HepG2 (cell line): ENCODE results near the gene GNL2. TPM values are rescaled to one million over a fixed set of nuclear protein-coding genes. Genes with fewer than 3 reads are reported as not detected.
"Not testable (repeated sequence)": the region's sequence is repeated elsewhere in the genome, so short reads cannot be mapped to it uniquely, and the experiment has no call there.

Experiments
- CHD4 ChIP-seq: fragments of 200-600 bp; sonication (generic); IDR thresholded peaks from 2 replicates; pipeline ENCODE4 v1.7.0; 2017; ENCODE audit warnings: mild to moderate bottlenecking, low read length, borderline replicate concordance
- FOXO1 ChIP-seq: sonication (generic); formaldehyde crosslinking; IDR thresholded peaks from 2 replicates; pipeline ENCODE4 v1.4.0; 2020; ENCODE audit warnings: missing genetic modification reagents
- FOXP1 ChIP-seq, 2 experiments: fragments of 450-650 bp in 1 of 2; IDR thresholded peaks; 2 replicates each; pipeline ENCODE4 v1.6.1; 2017 to 2018; ENCODE audit warnings: antibody characterized with exemption in 1 of 2
- MED1 ChIP-seq: sonication (generic); formaldehyde crosslinking; IDR thresholded peaks from 2 replicates; pipeline ENCODE4 v1.4.0; 2020; ENCODE audit warnings: missing genetic modification reagents
- MEIS2 ChIP-seq: sonication (generic); formaldehyde crosslinking; IDR thresholded peaks from 2 replicates; pipeline ENCODE4 v1.9.0; 2021; ENCODE audit warnings: mild to moderate bottlenecking, missing genetic modification reagents
- NCOA2 ChIP-seq: sonication (generic); formaldehyde crosslinking; IDR thresholded peaks from 2 replicates; pipeline ENCODE4 v1.8.0; 2022; ENCODE audit warnings: inconsistent platforms
- NR2F1 ChIP-seq, 2 experiments: fragments of 450-650 bp in 1 of 2; formaldehyde crosslinking in 1 of 2; IDR thresholded peaks; 2 replicates each; pipeline versions ENCODE4 v1.5.0 to v1.6.1; 2016 to 2020; ENCODE audit warnings: mild to moderate bottlenecking in 1 of 2, missing compliant biosample characterization in 1 of 2, missing genetic modification reagents in 1 of 2, moderate library complexity in 1 of 2
- PITX1 ChIP-seq: sonication (generic); formaldehyde crosslinking; IDR thresholded peaks from 2 replicates; pipeline ENCODE4 v1.5.1; 2020; ENCODE audit warnings: mild to moderate bottlenecking, missing genetic modification reagents
- POGZ ChIP-seq: sonication (generic); formaldehyde crosslinking; IDR thresholded peaks from 2 replicates; pipeline ENCODE4 v1.4.0; 2020; ENCODE audit warnings: mild to moderate bottlenecking, missing genetic modification reagents
- RARG ChIP-seq: sonication (generic); formaldehyde crosslinking; IDR thresholded peaks from 2 replicates; pipeline ENCODE4 v1.4.0; 2020; ENCODE audit warnings: low read depth, mild to moderate bottlenecking, missing genetic modification reagents
- RCOR2 ChIP-seq: IDR thresholded peaks from 2 replicates; pipeline ENCODE4 v1.6.1; 2016; ENCODE audit warnings: missing biosample characterization, missing genetic modification reagents
- ZBTB20 ChIP-seq: sonication (generic); formaldehyde crosslinking; IDR thresholded peaks from 2 replicates; pipeline ENCODE4 v1.8.1; 2023; ENCODE audit warnings: missing genetic modification reagents, low read depth, mild to moderate bottlenecking, borderline replicate concordance
- polyA plus RNA-seq, 8 experiments: library from polyadenylated mRNA; depleted of rRNA in 3 of 8; stranded (reverse) in 7 of 8; unstranded in 1 of 8; fragments of >200 nt; fragmentation: Illumina TruSeq in 4 of 8; extraction: Trizol in 4 of 8; gene quantifications; 2 replicates each; pipeline versions ENCODE4 v1.2.1 to v1.2.3, GENCODE V29; 2011 to 2016; ENCODE audit warnings: low read depth in 4 of 8, missing spikeins in 1 of 8, mixed read lengths in 1 of 8; ENCODE audit not compliant: insufficient read depth in 1 of 8
- total RNA-seq, 5 experiments: library from RNA; depleted of rRNA; stranded (reverse); fragments of >200 nt; fragmentation: Illumina TruSeq; extraction: Trizol; gene quantifications; 2 replicates each; pipeline ENCODE4 v1.2.3, GENCODE V29; 2016; ENCODE audit warnings: low read depth in 1 of 5
- TF ChIP-seq, protein P1 (sequence below), 2 experiments: sonication (generic) in 1 of 2; formaldehyde crosslinking in 1 of 2; IDR thresholded peaks; 2 replicates each; pipeline versions ENCODE4 v1.4.0 to v1.6.1; 2018 to 2020; ENCODE audit warnings: missing genetic modification reagents in 2 of 2, borderline replicate concordance in 1 of 2, low read depth in 1 of 2, mild to moderate bottlenecking in 1 of 2, missing biosample characterization in 1 of 2
- TF ChIP-seq, protein P2 (sequence below): sonication (generic); formaldehyde crosslinking; IDR thresholded peaks from 2 replicates; pipeline ENCODE4 v1.8.0; 2022; ENCODE audit warnings: mild to moderate bottlenecking, missing genetic modification reagents; ENCODE audit not compliant: insufficient replicate concordance
- TF ChIP-seq, protein P3 (sequence below), 2 experiments: fragments of 450-650 bp in 1 of 2; sonication (generic) in 1 of 2; formaldehyde crosslinking in 1 of 2; IDR thresholded peaks; 2 replicates each; pipeline versions ENCODE4 v1.6.1 to v1.8.0; 2016 to 2022; ENCODE audit warnings: antibody characterized with exemption in 1 of 2, mild to moderate bottlenecking in 1 of 2, missing genetic modification reagents in 1 of 2

Gene GNL2
- total and polyA plus RNA-seq, 2 of the 13 experiments (the other 11 are each of a cell fraction or from before 2014, with no cell fraction given): 32.1 to 72.1 TPM

DNA sequence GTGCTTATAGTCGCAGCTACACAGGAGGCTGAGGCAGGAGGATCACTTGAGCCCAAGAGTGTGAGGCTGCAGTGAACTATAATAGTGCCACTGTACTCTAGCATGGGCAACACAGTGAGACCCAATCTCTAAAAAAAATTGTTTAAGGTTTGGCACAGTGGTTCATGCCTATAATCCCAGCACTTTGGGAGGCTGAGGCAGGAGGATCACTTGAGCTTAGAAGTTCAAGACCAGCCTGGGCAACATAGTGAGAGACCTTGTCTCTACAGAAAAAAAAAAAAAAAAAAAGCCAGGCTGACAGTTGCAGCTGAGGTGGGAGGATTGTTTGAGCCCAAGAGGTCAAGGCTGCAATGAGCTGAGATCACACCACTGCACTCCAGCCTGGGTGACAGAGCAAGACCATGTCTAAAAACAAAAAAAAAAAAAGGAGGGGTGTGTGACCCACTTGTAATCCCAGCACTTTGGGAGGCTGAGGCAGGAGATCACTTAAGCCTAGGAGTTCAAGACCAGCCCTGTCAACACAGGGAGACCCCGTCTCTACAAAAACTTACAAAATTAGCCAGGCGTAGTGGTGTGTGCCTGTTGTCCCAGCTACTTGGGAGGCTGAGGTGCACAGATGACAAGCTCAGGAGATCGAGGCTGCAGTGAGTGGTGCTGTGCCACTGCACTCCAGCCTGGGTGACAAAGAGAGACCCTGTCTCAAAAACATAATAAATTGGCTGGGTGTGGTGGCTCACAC is 63.1 kb downstream of the GNL2 start (continued):
- TF ChIP-seq, protein P1, sequence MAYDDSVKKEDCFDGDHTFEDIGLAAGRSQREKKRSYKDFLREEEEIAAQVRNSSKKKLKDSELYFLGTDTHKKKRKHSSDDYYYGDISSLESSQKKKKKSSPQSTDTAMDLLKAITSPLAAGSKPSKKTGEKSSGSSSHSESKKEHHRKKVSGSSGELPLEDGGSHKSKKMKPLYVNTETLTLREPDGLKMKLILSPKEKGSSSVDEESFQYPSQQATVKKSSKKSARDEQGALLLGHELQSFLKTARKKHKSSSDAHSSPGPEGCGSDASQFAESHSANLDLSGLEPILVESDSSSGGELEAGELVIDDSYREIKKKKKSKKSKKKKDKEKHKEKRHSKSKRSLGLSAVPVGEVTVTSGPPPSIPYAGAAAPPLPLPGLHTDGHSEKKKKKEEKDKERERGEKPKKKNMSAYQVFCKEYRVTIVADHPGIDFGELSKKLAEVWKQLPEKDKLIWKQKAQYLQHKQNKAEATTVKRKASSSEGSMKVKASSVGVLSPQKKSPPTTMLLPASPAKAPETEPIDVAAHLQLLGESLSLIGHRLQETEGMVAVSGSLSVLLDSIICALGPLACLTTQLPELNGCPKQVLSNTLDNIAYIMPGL (CRISPR knock-in tag; IDR thresholded peaks at IDR 0.05; ENCODE audit: borderline replicate concordance in 1 of 2, low read depth in 1 of 2): 0 out of 4 replicates have a peak, but pooled peaks of 1 of the 2 experiments have one; percentile 25
- TF ChIP-seq RCOR2 (peak; percentile 67; the same call in 1 of the 2 replicates), NCOA2 (CRISPR knock-in tag) (peak; percentile 64), CHD4 (peak; percentile 80), RARG (CRISPR knock-in tag) (peak; percentile 74; the same call in 1 of the 2 replicates), POGZ (CRISPR knock-in tag) (peak; percentile 64), FOXO1 (CRISPR knock-in tag) (0 out of 2 replicates have a peak, but pooled peaks have one; percentile 21), PITX1 (CRISPR knock-in tag) (peak; percentile 67; the same call in 1 of the 2 replicates), ZBTB20 (CRISPR knock-in tag) (peak; percentile 19; the same call in 1 of the 2 replicates), FOXP1 (CRISPR knock-in tag; IDR thresholded peaks at IDR 0.05) (peak; percentile 42; the same call in 1 of the 2 replicates), NR2F1 (CRISPR knock-in tag; IDR thresholded peaks at IDR 0.05) (peak; percentile 57 to 71; a peak in 3 of 4 replicates), MEIS2 (CRISPR knock-in tag) (peak; percentile 82), MED1 (CRISPR knock-in tag) (peak; percentile 85)
- TF ChIP-seq, protein P2, sequence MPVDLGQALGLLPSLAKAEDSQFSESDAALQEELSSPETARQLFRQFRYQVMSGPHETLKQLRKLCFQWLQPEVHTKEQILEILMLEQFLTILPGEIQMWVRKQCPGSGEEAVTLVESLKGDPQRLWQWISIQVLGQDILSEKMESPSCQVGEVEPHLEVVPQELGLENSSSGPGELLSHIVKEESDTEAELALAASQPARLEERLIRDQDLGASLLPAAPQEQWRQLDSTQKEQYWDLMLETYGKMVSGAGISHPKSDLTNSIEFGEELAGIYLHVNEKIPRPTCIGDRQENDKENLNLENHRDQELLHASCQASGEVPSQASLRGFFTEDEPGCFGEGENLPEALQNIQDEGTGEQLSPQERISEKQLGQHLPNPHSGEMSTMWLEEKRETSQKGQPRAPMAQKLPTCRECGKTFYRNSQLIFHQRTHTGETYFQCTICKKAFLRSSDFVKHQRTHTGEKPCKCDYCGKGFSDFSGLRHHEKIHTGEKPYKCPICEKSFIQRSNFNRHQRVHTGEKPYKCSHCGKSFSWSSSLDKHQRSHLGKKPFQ (CRISPR knock-in tag): peak; percentile 93
- TF ChIP-seq, protein P3, sequence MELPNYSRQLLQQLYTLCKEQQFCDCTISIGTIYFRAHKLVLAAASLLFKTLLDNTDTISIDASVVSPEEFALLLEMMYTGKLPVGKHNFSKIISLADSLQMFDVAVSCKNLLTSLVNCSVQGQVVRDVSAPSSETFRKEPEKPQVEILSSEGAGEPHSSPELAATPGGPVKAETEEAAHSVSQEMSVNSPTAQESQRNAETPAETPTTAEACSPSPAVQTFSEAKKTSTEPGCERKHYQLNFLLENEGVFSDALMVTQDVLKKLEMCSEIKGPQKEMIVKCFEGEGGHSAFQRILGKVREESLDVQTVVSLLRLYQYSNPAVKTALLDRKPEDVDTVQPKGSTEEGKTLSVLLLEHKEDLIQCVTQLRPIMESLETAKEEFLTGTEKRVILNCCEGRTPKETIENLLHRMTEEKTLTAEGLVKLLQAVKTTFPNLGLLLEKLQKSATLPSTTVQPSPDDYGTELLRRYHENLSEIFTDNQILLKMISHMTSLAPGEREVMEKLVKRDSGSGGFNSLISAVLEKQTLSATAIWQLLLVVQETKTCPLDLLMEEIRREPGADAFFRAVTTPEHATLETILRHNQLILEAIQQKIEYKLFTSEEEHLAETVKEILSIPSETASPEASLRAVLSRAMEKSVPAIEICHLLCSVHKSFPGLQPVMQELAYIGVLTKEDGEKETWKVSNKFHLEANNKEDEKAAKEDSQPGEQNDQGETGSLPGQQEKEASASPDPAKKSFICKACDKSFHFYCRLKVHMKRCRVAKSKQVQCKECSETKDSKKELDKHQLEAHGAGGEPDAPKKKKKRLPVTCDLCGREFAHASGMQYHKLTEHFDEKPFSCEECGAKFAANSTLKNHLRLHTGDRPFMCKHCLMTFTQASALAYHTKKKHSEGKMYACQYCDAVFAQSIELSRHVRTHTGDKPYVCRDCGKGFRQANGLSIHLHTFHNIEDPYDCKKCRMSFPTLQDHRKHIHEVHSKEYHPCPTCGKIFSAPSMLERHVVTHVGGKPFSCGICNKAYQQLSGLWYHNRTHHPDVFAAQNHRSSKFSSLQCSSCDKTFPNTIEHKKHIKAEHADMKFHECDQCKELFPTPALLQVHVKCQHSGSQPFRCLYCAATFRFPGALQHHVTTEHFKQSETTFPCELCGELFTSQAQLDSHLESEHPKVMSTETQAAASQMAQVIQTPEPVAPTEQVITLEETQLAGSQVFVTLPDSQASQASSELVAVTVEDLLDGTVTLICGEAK (IDR thresholded peaks at IDR 0.05): not testable (repeated sequence)
- TF ChIP-seq, protein P3 (CRISPR knock-in tag; IDR thresholded peaks at IDR 0.05): peak; percentile 41; the same call in 1 of the 2 replicates
- TF ChIP-seq FOXP1 (IDR thresholded peaks at IDR 0.05): not testable (repeated sequence)
